Measurements from ENCODE around the gene ARHGAP10.

GRCh38 chr4:147826288-147826646 lies 94.4 kb downstream of the ARHGAP10 start:
- TF ChIP-seq CTCF (IDR thresholded peaks at IDR 0.05), result no peak
- TF ChIP-seq EZH2phosphoT487 (IDR thresholded peaks at IDR 0.05), result no peak
- TF ChIP-seq EZH2 (IDR thresholded peaks at IDR 0.05), result no peak

Measured in neural progenitor cell (in vitro differentiated cells).